HG02870 (cell line): ENCODE results near the gene LYST.
"Not testable (repeated sequence)": the region's sequence is repeated elsewhere in the genome, so short reads cannot be mapped to it uniquely, and the experiment has no call there.

Source experiments
- ATAC-seq: cut with Tn5 transposase; IDR thresholded peaks from one replicate; pipeline ENCODE4 v1.9.1; 2021; ENCODE audit warnings: mild to moderate bottlenecking, moderate library complexity; ENCODE audit not compliant: unreplicated experiment

Gene LYST

GRCh38 chr1:235670157-235670776 is 196.4 kb downstream of the LYST start:
- ATAC-seq, result no peak

- no peak for ATAC-seq
Measured at GRCh38 chr1:235669277-235669676, 197.4 kb downstream of the LYST start.

- ATAC-seq, result no peak
Measured at GRCh38 chr1:235663628-235664027, 203.1 kb downstream of the LYST start.

GRCh38 chr1:235661568-235661967 is 205.1 kb downstream of the LYST start:
- ATAC-seq, result no peak

- no peak for ATAC-seq
Measured at GRCh38 chr1:235659186-235659771, 207.4 kb downstream of the LYST start.

- ATAC-seq, result no peak
Measured at GRCh38 chr1:235657747-235658526, 208.8 kb downstream of the LYST start.

GRCh38 chr1:235657269-235657668 is 209.4 kb downstream of the LYST start:
- ATAC-seq, result no peak

GRCh38 chr1:235652364-235652763 is 214.3 kb downstream of the LYST start:
- no peak for ATAC-seq

GRCh38 chr1:235651170-235651806 is 215.4 kb downstream of the LYST start:
- no peak for ATAC-seq

- no peak for ATAC-seq
Measured at GRCh38 chr1:235650341-235651169, 216.2 kb downstream of the LYST start.

- ATAC-seq, result no peak
Measured at GRCh38 chr1:235649368-235650163, 217.1 kb downstream of the LYST start, which contains the start of gene GNG4. Gene GNG4, minus strand, starts transcription at chr1:235649784. Its CDS starts 65,946 bp downstream, at chr1:235583838.

- no peak for ATAC-seq
Measured at GRCh38 chr1:235648954-235649367, 217.7 kb downstream of the LYST start.

GRCh38 chr1:235648407-235648907 is 218.2 kb downstream of the LYST start:
- ATAC-seq, result no peak

GRCh38 chr1:235647537-235647936 is 219.2 kb downstream of the LYST start:
- ATAC-seq, result not testable (repeated sequence)

GRCh38 chr1:235646463-235646862 is 220.2 kb downstream of the LYST start:
- no peak for ATAC-seq

- no peak for ATAC-seq
Measured at GRCh38 chr1:235644693-235645305, 221.9 kb downstream of the LYST start.

GRCh38 chr1:235643837-235644692 is 222.6 kb downstream of the LYST start:
- no peak for ATAC-seq

GRCh38 chr1:235642943-235643371 is 223.7 kb downstream of the LYST start:
- ATAC-seq, result no peak
